ENCODE data around the gene MVP. TPM values are rescaled to one million over a fixed set of nuclear protein-coding genes. Genes with fewer than 3 reads are reported as not detected.
"Not testable (repeated sequence)": the region's sequence is repeated elsewhere in the genome, so short reads cannot be mapped to it uniquely, and the experiment has no call there.

Gene MVP
- total RNA-seq, 6 experiments from 2014 or later, result 234 to 296 (median 268) TPM

DNA sequence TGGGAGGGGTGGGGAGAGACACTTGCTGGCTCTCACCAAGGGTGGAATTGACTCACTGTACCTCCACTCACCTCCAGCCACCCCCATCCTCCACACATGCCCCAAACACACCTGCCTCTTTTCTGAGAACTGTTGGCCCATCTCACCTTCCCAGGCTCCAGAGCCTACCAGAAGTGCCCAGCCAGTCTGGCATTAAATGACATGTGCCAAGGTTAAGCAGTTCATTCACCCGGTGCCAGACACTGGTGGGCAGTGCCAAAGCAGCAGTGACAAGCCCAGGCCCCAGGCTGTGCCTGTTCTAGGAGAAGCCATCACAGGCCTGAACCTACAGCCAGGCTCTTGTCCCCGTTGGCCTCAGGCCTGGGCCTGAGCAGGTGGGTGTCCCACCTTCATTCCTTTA, 11.2 kb downstream of the MVP start:
- TF ChIP-seq, protein P1, sequence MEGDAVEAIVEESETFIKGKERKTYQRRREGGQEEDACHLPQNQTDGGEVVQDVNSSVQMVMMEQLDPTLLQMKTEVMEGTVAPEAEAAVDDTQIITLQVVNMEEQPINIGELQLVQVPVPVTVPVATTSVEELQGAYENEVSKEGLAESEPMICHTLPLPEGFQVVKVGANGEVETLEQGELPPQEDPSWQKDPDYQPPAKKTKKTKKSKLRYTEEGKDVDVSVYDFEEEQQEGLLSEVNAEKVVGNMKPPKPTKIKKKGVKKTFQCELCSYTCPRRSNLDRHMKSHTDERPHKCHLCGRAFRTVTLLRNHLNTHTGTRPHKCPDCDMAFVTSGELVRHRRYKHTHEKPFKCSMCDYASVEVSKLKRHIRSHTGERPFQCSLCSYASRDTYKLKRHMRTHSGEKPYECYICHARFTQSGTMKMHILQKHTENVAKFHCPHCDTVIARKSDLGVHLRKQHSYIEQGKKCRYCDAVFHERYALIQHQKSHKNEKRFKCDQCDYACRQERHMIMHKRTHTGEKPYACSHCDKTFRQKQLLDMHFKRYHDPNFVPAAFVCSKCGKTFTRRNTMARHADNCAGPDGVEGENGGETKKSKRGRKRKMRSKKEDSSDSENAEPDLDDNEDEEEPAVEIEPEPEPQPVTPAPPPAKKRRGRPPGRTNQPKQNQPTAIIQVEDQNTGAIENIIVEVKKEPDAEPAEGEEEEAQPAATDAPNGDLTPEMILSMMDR (IDR thresholded peaks at IDR 0.05), result no peak
- no peaks in the 10 kb centered on the region for H3K9me3 Mint-ChIP-seq
- no peak overlapping the region for H3K27ac Mint-ChIP-seq
- peaks cover 16% of the 10 kb centered on the region for H3K4me1 Mint-ChIP-seq (ENCODE audit: low read depth)
- DNase-seq, result no peak
- peaks cover 28% of the 10 kb centered on the region for H3K36me3 Mint-ChIP-seq (ENCODE audit: low read depth)
- peaks cover 3% of the 10 kb centered on the region for H3K27me3 Mint-ChIP-seq (ENCODE audit: insufficient read depth)
- H3K4me3 Mint-ChIP-seq, result no peak overlapping the region

DNA sequence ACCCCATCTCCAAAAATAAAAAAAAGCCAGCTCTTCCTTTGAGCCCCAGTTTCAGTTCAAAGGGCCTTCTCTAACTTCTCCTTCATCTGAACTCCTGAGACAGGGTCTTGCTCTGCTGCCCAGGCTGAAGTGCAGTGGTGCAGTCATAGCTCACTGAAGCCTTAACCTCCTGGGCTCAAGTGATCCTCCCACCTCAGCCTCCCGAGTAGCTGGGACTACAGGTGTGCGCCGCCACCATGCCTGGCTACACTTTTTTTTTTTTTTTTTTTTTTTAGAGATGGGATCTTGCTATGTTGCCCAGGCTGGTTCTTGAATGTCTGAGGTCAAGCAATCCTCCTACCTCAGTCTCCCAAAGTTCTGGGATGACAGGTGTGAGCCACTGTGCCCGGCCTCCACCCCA, 13.0 kb downstream of the MVP start:
- DNase-seq; H3K27me3 Mint-ChIP-seq (ENCODE audit: insufficient read depth); H3K9me3 Mint-ChIP-seq: not testable (repeated sequence)

DNA sequence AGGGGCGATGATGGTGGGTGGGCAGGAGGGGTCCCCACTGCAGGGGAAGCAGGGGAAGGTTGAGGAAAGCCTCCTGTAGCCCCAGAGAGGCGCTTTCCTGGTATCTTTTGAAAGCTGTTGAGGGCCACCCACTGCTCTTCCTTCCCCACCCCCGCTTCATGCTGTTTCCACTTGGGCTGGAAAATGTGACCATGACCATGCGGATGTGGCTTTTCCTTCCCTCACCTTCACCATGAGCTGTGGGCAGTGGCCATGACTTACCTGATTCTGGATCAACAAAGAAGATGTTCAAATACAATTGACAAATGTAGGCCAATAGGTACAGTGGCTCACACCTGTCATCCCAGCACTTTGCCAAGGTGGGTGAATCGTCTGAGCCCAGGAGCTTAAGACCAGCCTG, 13.8 kb downstream of the MVP start:
- H3K9me3 Mint-ChIP-seq, result no peaks in the 10 kb centered on the region
- H3K36me3 Mint-ChIP-seq (ENCODE audit: low read depth), result peaks cover 30% of the 10 kb centered on the region

More for the DNA sequence above, 13.0 kb downstream of the MVP start:
- H3K27ac Mint-ChIP-seq; H3K4me1 Mint-ChIP-seq (ENCODE audit: low read depth); H3K4me3 Mint-ChIP-seq: not testable (repeated sequence)
- H3K36me3 Mint-ChIP-seq (ENCODE audit: low read depth), result peaks cover 30% of the 10 kb centered on the region

DNA sequence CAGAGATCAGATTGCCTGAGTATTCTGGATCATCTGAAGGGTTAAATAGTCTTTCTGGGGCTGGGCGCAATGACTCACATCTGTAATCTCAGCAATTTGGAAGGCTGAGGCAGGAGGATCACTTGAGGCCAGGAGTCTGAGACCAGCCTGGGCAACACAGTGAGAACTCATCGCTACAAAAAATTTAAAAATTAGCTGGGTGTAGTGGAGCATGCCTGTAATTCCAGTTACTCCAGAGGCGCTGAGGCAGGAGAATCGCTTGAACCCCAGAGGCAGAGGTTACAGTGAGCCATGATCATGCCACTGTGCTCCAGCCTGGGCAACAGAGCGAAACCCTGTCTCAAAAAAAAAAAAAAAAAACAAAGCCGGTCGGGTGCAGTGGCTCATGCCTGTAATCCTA, 15.7 kb downstream of the MVP start:
- H3K27me3 Mint-ChIP-seq (ENCODE audit: insufficient read depth), result peaks cover 3% of the 10 kb centered on the region

More for the DNA sequence above, 13.8 kb downstream of the MVP start:
- TF ChIP-seq, protein P1 (IDR thresholded peaks at IDR 0.05), result no peak
- 0 out of 2 replicates have a peak, but pooled peaks cover 5% of the 10 kb centered on the region for H3K4me1 Mint-ChIP-seq (ENCODE audit: low read depth)
- peaks cover 3% of the 10 kb centered on the region for H3K27me3 Mint-ChIP-seq (ENCODE audit: insufficient read depth)
- H3K27ac Mint-ChIP-seq, result no peak overlapping the region
- DNase-seq, result no peak
- H3K4me3 Mint-ChIP-seq, result no peak overlapping the region

DNA sequence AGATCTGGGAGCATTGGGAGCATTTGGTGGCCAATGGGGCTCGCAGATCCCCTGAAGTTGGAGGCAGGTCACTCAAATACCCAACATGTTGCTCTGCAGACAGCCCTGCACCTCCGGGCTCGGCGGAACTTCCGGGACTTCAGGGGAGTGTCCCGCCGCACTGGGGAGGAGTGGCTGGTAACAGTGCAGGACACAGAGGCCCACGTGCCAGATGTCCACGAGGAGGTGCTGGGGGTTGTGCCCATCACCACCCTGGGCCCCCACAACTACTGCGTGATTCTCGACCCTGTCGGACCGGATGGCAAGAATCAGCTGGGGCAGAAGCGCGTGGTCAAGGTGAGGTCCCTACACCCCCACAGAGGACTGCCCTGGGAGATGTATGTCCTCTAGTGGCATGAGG, 16.4 kb downstream of the MVP start:
- TF ChIP-seq, protein P1 (IDR thresholded peaks at IDR 0.05), result no peak
- DNase-seq, result no peak
- peaks cover 46% of the 10 kb centered on the region for H3K36me3 Mint-ChIP-seq (ENCODE audit: low read depth)
- no peaks in the 10 kb centered on the region for H3K9me3 Mint-ChIP-seq
- 0 out of 2 replicates have a peak, but pooled peaks cover 5% of the 10 kb centered on the region for H3K4me1 Mint-ChIP-seq (ENCODE audit: low read depth)
- peaks cover 1% of the 10 kb centered on the region for H3K27me3 Mint-ChIP-seq (ENCODE audit: insufficient read depth)
- H3K4me3 Mint-ChIP-seq, result no peak overlapping the region
- H3K27ac Mint-ChIP-seq, result no peak overlapping the region

More for the DNA sequence above, 15.7 kb downstream of the MVP start:
- no peak for DNase-seq
- Mint-ChIP-seq H3K27ac (no peak overlapping the region; the same call in 1 of the 2 replicates), H3K36me3 (ENCODE audit: low read depth) (peaks cover 42% of the 10 kb centered on the region), H3K4me1 (ENCODE audit: low read depth) (0 out of 2 replicates have a peak, but pooled peaks cover 5% of the 10 kb centered on the region), H3K9me3 (no peaks in the 10 kb centered on the region), H3K4me3 (no peak overlapping the region)
- TF ChIP-seq, protein P1 (IDR thresholded peaks at IDR 0.05), result no peak

DNA sequence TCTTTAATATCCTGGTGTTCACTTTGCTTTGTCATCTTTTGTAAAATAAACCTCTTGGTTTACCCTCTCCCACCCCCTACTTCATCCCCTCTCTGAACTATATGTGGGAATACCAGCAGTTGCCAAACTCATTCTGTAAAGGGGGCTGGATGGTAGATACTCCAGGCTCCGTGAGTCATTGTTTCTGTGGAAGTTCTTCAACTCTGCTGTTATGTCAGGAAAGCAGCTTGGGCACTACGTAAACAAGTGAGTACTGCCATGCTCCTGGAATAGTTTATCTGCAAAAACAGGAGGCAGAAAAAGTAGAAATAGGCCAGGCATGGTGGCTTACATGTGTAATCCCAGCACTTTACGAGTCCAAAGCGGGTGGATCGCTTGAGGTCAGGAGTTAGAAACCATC, 17.6 kb downstream of the MVP start:
- Mint-ChIP-seq H3K27me3 (ENCODE audit: insufficient read depth) (peaks cover 1% of the 10 kb centered on the region), H3K36me3 (ENCODE audit: low read depth) (peaks cover 42% of the 10 kb centered on the region), H3K4me1 (ENCODE audit: low read depth) (0 out of 2 replicates have a peak, but pooled peaks cover 5% of the 10 kb centered on the region), H3K4me3 (no peak overlapping the region), H3K27ac (no peak overlapping the region), H3K9me3 (no peaks in the 10 kb centered on the region)
- TF ChIP-seq, protein P1 (IDR thresholded peaks at IDR 0.05), result no peak
- DNase-seq, result no peak

All from HFFc6 (cell line).